Smooth muscle cell (in vitro differentiated cells): ENCODE results near the gene TCFL5. TPM values are rescaled to one million over a fixed set of nuclear protein-coding genes. Genes with fewer than 3 reads are reported as not detected.

Source experiments
- DNase-seq: peaks from one replicate; lab custom pipeline; 2025; ENCODE audit not compliant: unreplicated experiment; lab: John Stamatoyannopoulos, UW
- H2AFZ ChIP-seq: fragments of 200-600 bp; sonication (generic); 2 replicates; pipeline ENCODE4 v1.6.0; 2016; ENCODE audit warnings: antibody characterized with exemption, low read depth, mild to moderate bottlenecking
- H3F3A ChIP-seq: fragments of 200-600 bp; sonication (generic); 2 replicates; pipeline ENCODE4 v1.6.0; 2017; ENCODE audit warnings: antibody characterized with exemption, low read depth
- H3K27ac ChIP-seq: fragments of 200-600 bp; sonication (generic); 2 replicates; pipeline ENCODE4 v1.5.1; 2016; ENCODE audit warnings: low read depth, mild to moderate bottlenecking
- H3K27me3 ChIP-seq: fragments of 200-600 bp; sonication (generic); 2 replicates; pipeline ENCODE4 v1.6.1; 2016; ENCODE audit warnings: low read depth, mild to moderate bottlenecking
- H3K36me3 ChIP-seq: fragments of 200-600 bp; sonication (generic); 2 replicates; pipeline ENCODE4 v1.5.1; 2016; ENCODE audit warnings: low read depth
- H3K4me1 ChIP-seq: fragments of 200-600 bp; sonication (generic); 2 replicates; pipeline ENCODE4 v1.5.1; 2016; ENCODE audit warnings: low read depth
- H3K4me2 ChIP-seq: fragments of 200-600 bp; sonication (generic); 2 replicates; pipeline ENCODE4 v1.6.0; 2016; ENCODE audit warnings: mild to moderate bottlenecking
- H3K4me3 ChIP-seq: fragments of 200-600 bp; sonication (generic); 2 replicates; pipeline ENCODE4 v1.5.1; 2016; ENCODE audit warnings: mild to moderate bottlenecking
- H3K79me2 ChIP-seq: fragments of 200-600 bp; sonication (generic); 2 replicates; pipeline ENCODE4 v1.6.0; 2016; ENCODE audit warnings: low read depth, mild to moderate bottlenecking
- H3K9ac ChIP-seq: fragments of 200-600 bp; sonication (generic); 2 replicates; pipeline ENCODE4 v1.6.0; 2016; ENCODE audit warnings: low read depth
- H3K9me3 ChIP-seq: fragments of 200-600 bp; sonication (generic); replicated peaks from 2 replicates; pipeline ENCODE4 v1.5.1; 2016; ENCODE audit warnings: low read depth
- H4K20me1 ChIP-seq: fragments of 200-600 bp; sonication (generic); 2 replicates; pipeline ENCODE4 v1.6.0; 2016; ENCODE audit warnings: low read depth
- WGBS: methylation state at CpG from one replicate; pipeline ENCODE4 v1.1.7; 2016; ENCODE audit warnings: low lambda C conversion rate; 5-methylcytosine and 5-hydroxymethylcytosine counted together
- polyA plus RNA-seq: library from polyadenylated mRNA; unstranded; fragments of >200 nt; fragmentation: Nextera tagmentation; extraction: Ambion mirVana; gene quantifications from 2 replicates; pipeline ENCODE4 v1.2.1, GENCODE V29; 2016
- total RNA-seq: library from RNA; depleted of rRNA; stranded (reverse); fragments of >200 nt; gene quantifications from 2 replicates; pipeline ENCODE4 v1.2.3, GENCODE V29; 2014
- TF ChIP-seq, protein P1 (sequence below): fragments of 200-600 bp; sonication (generic); IDR thresholded peaks from 2 replicates; pipeline ENCODE4 v1.5.1; 2017; ENCODE audit warnings: borderline replicate concordance, mild to moderate bottlenecking, antibody characterized with exemption; ENCODE audit not compliant: insufficient read depth, poor library complexity, severe bottlenecking

TCFL5 gene
- total and polyA plus RNA-seq, 2 experiments from 2014 or later = 9.5 to 12.5 TPM

DNA sequence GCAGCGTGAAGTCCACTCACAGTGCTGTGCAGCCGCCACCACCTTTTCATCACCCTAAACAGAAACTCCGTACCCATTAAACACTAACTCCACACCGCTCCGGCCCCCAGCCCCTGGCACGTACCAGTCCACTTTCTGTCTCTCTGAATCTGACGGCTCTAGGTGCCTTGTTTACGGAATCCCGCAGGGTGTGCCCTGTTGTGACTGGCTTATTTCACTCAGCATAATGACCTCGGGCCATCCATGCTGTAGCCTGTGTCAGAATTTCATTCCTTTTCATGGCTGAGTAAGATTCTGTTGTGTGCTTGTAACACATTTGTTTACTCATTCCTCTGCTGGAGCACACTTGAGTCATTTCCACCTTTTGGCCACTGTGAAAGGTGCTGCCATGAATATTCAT, 18.0 kb downstream of the TCFL5 start:
- peaks cover 2% of the 10 kb centered on the region for H3K36me3 ChIP-seq
- 92% methylated on average over 10 of the region's 10 CpGs for WGBS
- H3K4me2 ChIP-seq = no peak overlapping the region
- no peak overlapping the region for H3K4me3 ChIP-seq
- TF ChIP-seq, protein P1, sequence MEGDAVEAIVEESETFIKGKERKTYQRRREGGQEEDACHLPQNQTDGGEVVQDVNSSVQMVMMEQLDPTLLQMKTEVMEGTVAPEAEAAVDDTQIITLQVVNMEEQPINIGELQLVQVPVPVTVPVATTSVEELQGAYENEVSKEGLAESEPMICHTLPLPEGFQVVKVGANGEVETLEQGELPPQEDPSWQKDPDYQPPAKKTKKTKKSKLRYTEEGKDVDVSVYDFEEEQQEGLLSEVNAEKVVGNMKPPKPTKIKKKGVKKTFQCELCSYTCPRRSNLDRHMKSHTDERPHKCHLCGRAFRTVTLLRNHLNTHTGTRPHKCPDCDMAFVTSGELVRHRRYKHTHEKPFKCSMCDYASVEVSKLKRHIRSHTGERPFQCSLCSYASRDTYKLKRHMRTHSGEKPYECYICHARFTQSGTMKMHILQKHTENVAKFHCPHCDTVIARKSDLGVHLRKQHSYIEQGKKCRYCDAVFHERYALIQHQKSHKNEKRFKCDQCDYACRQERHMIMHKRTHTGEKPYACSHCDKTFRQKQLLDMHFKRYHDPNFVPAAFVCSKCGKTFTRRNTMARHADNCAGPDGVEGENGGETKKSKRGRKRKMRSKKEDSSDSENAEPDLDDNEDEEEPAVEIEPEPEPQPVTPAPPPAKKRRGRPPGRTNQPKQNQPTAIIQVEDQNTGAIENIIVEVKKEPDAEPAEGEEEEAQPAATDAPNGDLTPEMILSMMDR = no peak
- no peaks in the 10 kb centered on the region for H3K4me1 ChIP-seq
- no peaks in the 10 kb centered on the region for H3K79me2 ChIP-seq
- no peak for DNase-seq
- H3F3A ChIP-seq = no peaks in the 10 kb centered on the region
- no peaks in the 10 kb centered on the region for H3K9me3 ChIP-seq
- H2AFZ ChIP-seq = no peak overlapping the region
- no peak overlapping the region for H3K9ac ChIP-seq
- no peaks in the 10 kb centered on the region for H3K27me3 ChIP-seq
- H3K27ac ChIP-seq = no peak overlapping the region
- no peaks in the 10 kb centered on the region for H4K20me1 ChIP-seq

DNA sequence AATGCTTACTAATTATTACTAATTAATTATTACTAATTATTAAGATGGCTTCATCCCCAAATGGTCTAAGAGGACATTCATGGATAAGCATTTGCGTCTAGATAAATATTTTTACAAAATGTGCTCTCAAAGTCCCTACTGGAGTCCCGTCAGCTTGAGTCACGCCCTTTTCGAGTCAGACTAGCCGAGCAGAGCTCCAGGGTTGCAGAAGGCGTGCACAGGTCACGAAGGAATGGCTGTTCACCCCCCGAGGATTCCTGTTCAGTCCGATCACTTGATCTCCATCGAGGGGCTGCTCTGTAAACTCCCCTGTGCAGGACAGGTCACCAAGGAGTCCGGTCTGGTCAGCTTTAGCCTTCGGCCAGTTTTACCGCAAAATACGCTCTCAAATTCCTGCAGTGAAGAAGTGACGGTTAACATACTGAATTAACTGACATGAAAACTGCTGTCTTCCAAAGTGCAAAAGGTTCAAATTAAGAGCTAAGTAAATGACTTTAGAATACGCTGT, 19.9 kb downstream of the TCFL5 start:
- no peaks in the 10 kb centered on the region for H3K79me2 ChIP-seq
- no peak overlapping the region for H3K4me3 ChIP-seq
- H3F3A ChIP-seq = no peaks in the 10 kb centered on the region
- TF ChIP-seq, protein P1 = no peak
- DNase-seq = no peak
- H3K4me1 ChIP-seq = no peaks in the 10 kb centered on the region
- no peaks in the 10 kb centered on the region for H3K27me3 ChIP-seq
- H3K4me2 ChIP-seq = no peak overlapping the region
- H3K9ac ChIP-seq = no peak overlapping the region
- H3K9me3 ChIP-seq = no peaks in the 10 kb centered on the region
- H3K36me3 ChIP-seq = no peaks in the 10 kb centered on the region
- WGBS = 92% methylated on average over 16 of the region's 16 CpGs
- H2AFZ ChIP-seq = no peak overlapping the region
- H4K20me1 ChIP-seq = no peaks in the 10 kb centered on the region
- H3K27ac ChIP-seq = no peak overlapping the region

DNA sequence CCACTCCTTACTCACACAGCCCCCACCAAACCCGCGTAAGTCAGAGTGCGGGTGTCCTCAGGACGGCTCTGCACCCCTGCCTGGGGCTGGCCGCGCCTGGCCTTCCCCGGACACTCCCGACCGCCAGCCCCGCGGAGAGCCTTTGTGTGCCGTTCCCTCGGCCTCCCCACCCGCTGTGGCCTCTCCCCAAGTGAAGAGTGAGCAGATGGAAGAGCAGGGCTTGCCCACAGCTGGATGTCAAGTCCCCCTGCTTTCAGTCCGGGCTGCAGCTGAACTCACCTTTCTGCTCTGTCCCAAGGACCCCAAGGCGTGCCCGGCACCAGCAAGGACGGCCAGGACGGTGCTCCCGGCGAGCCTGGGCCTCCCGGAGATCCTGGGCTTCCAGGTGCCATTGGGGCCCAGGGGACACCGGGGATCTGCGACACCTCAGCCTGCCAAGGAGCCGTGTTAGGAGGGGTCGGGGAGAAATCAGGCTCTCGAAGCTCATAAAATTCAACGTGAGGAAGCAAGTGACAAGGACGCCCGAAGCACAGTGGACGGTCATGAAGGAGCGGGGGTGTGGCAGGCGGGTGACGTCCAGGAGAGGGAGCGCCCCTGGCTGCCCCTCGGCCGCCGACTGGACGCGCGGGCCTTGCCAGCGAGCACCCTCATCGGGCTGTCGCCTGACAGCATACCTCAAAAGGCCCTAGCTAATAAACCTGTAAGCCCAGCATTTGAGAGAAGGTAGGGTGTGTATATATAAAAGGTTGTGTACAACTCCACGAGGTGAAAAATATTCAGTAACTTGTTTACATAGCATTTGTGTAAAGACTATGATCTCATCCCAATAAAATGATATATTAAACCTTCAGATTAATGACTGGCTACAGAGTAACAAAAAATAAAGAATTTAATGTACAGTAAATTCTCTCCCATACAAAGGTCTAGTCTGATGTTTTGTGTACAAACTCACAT, 21.1 kb downstream of the TCFL5 start:
- Histone ChIP-seq H3K9ac (no peak overlapping the region), H3F3A (no peaks in the 10 kb centered on the region), H3K27me3 (no peaks in the 10 kb centered on the region), H3K36me3 (no peaks in the 10 kb centered on the region), H2AFZ (no peak overlapping the region), H4K20me1 (no peaks in the 10 kb centered on the region), H3K4me1 (no peaks in the 10 kb centered on the region), H3K79me2 (no peaks in the 10 kb centered on the region), H3K27ac (no peak overlapping the region), H3K4me2 (no peak overlapping the region), H3K4me3 (no peak overlapping the region), H3K9me3 (no peaks in the 10 kb centered on the region)
- WGBS = 95% methylated on average over 45 of the region's 45 CpGs
- TF ChIP-seq, protein P1 = no peak
- DNase-seq = no peak

DNA sequence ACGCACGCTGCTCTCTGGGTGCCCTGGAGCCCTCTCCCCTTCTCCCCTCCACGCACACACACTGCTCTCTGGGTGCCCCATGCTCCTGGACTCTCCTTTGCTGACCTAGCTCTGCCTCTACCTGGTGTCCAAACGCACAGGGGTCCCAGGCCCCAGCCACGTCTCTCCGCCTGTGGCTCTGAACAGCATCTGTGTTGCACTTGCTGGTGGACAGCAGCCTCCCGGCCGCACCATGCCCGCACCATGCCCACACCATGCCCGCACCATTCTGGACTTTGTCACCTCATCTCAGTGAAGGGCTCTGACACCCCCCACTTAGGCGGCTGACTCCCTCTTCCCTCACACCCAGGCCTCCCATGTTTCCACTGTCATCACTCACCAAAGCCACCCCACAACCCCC, 21.8 kb downstream of the TCFL5 start:
- H3K4me3 ChIP-seq = no peak overlapping the region
- TF ChIP-seq, protein P1 = no peak
- H3F3A ChIP-seq = no peaks in the 10 kb centered on the region
- no peaks in the 10 kb centered on the region for H3K9me3 ChIP-seq
- no peaks in the 10 kb centered on the region for H3K4me1 ChIP-seq
- 94% methylated on average over 8 of the region's 11 CpGs for WGBS
- H2AFZ ChIP-seq = no peak overlapping the region
- H4K20me1 ChIP-seq = no peaks in the 10 kb centered on the region
- no peaks in the 10 kb centered on the region for H3K27me3 ChIP-seq
- no peak overlapping the region for H3K27ac ChIP-seq
- H3K36me3 ChIP-seq = no peaks in the 10 kb centered on the region
- no peak overlapping the region for H3K9ac ChIP-seq
- H3K79me2 ChIP-seq = no peaks in the 10 kb centered on the region
- H3K4me2 ChIP-seq = no peak overlapping the region
- DNase-seq = no peak
